ENCODE data around the gene IRX4. TPM values are rescaled to one million over a fixed set of nuclear protein-coding genes. Genes with fewer than 3 reads are reported as not detected.

IRX4 gene
- total RNA-seq, 1 donor from 2014 or later, result 18.6 TPM

DNA sequence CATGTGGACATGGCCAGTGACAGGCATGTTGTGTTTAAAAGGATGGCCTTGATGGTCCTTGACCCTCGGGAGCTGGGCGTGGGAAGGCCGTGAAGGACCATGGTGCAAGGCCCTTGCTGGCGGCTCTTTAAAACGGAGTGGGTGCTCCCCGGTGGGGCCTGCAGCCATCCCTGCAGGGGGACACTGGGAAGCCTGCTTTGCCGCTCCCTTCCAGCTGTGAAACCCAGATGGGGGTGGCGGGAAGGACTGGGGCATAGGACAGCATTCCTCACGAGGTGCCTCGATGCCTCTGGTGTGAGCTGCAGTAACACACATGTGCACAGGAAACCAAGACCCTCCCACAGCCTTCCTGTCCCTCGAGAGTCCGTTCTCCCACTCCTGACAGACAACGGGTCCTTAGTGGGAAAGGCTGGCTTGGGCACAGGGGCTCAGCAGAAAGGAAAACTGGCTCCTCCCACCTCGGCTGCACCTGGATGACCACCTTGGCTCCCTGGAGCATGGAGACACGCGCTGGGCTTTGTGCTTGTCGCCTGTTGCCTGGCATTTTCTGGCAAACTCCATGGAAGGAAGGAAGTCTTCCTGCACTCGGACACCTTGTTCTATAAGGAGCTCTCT is 30.3 kb upstream of the IRX4 start:
- Histone ChIP-seq H3K27ac (replicated peaks) (no peak overlapping the region), H3K27me3 (ENCODE audit: low read depth) (peaks cover 10% of the 10 kb centered on the region), H3K4me3 (no peak overlapping the region), H3K36me3 (no peaks in the 10 kb centered on the region), H3K4me1 (no peaks in the 10 kb centered on the region), H3K9me3 (replicated peaks) (peaks cover 13% of the 10 kb centered on the region)
- no peak for DNase-seq
- intact Hi-C loops (cut with micrococcal nuclease), result no loop called here
- TF ChIP-seq, protein P1, sequence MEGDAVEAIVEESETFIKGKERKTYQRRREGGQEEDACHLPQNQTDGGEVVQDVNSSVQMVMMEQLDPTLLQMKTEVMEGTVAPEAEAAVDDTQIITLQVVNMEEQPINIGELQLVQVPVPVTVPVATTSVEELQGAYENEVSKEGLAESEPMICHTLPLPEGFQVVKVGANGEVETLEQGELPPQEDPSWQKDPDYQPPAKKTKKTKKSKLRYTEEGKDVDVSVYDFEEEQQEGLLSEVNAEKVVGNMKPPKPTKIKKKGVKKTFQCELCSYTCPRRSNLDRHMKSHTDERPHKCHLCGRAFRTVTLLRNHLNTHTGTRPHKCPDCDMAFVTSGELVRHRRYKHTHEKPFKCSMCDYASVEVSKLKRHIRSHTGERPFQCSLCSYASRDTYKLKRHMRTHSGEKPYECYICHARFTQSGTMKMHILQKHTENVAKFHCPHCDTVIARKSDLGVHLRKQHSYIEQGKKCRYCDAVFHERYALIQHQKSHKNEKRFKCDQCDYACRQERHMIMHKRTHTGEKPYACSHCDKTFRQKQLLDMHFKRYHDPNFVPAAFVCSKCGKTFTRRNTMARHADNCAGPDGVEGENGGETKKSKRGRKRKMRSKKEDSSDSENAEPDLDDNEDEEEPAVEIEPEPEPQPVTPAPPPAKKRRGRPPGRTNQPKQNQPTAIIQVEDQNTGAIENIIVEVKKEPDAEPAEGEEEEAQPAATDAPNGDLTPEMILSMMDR (IDR thresholded peaks at IDR 0.05; ENCODE audit: borderline replicate concordance), result no peak

DNA sequence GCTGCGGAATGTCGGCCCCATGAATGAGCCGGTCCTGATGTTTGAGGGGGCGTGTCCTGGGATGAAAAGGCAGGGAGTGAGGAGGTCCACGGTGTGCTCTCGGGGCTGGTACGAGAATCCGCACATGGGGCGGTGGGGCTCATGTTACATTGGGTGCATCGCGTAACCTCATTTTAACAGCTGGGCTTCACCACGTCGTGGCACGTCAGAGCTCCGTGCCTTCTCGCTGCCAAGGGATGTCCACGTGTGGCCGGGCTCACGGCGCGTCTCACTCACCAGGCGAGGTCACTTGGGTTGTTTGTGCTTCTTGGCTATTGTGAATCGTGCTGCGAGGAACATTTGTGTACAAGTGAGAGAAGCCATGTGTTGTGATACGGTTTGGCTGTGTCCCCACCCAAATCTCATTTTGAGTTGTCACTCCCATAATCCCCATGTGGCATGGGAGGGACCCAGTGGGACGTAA is 29.1 kb upstream of the IRX4 start:
- intact Hi-C loops (cut with micrococcal nuclease), result no loop called here
- TF ChIP-seq, protein P1 (IDR thresholded peaks at IDR 0.05; ENCODE audit: borderline replicate concordance), result no peak
- no peak overlapping the region for H3K4me3 ChIP-seq
- no peaks in the 10 kb centered on the region for H3K4me1 ChIP-seq
- no peaks in the 10 kb centered on the region for H3K36me3 ChIP-seq
- no peak overlapping the region for H3K27ac ChIP-seq (replicated peaks)
- peaks cover 7% of the 10 kb centered on the region for H3K27me3 ChIP-seq (ENCODE audit: low read depth)
- no peak for DNase-seq
- H3K9me3 ChIP-seq (replicated peaks), result peaks cover 13% of the 10 kb centered on the region

DNA sequence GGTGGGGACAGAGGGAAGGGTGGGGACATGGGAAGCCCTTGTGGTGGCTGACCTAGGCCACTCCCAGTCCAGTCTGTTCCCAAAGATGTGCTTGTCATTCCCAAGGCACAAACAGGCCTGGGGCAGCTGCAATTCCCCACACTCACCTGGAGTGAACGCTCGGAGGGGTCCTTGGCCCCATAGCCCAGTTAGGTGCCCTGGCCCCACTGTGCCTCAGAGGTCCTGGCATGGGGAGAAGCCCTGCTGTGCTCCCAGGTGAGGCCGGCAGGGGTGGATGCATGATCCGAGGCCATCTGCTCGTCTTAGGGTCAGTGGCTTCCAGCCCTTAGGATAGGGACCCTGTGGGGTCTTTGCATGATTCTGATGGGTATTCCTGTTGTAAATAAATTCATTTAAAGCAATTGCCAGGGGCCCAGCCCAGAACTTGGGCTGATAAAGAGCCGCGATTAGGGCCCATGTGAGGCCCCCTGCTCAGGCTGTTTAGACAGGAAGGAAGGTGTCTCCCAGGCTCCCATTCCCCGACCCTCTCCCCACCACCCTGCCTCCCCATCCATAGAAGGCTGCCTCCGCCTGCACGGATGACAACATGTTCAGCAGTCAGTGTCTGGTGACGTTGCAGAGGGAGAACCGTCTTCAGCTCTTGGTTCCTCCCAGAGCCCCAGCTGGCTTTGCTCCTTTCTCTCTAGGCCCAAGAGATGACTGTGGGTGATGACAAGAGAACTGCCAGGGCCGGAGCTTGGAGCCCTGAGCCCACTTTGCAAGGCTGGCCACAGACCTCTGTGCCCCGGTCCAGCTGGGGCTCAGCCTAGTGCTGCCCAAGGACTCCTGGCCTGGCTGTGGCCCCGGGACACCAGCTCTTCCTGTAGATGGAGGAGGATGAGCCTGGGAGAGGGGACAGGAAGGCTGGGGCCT is 28.4 kb upstream of the IRX4 start:
- intact Hi-C loops (cut with micrococcal nuclease), result no loop called here
- no peak overlapping the region for H3K27ac ChIP-seq (replicated peaks)
- no peaks in the 10 kb centered on the region for H3K4me1 ChIP-seq
- H3K36me3 ChIP-seq, result no peaks in the 10 kb centered on the region
- DNase-seq, result no peak
- H3K4me3 ChIP-seq, result no peak overlapping the region
- TF ChIP-seq, protein P1 (IDR thresholded peaks at IDR 0.05; ENCODE audit: borderline replicate concordance), result no peak
- peaks cover 13% of the 10 kb centered on the region for H3K9me3 ChIP-seq (replicated peaks)
- H3K27me3 ChIP-seq (ENCODE audit: low read depth), result peaks cover under 1% of the 10 kb centered on the region

DNA sequence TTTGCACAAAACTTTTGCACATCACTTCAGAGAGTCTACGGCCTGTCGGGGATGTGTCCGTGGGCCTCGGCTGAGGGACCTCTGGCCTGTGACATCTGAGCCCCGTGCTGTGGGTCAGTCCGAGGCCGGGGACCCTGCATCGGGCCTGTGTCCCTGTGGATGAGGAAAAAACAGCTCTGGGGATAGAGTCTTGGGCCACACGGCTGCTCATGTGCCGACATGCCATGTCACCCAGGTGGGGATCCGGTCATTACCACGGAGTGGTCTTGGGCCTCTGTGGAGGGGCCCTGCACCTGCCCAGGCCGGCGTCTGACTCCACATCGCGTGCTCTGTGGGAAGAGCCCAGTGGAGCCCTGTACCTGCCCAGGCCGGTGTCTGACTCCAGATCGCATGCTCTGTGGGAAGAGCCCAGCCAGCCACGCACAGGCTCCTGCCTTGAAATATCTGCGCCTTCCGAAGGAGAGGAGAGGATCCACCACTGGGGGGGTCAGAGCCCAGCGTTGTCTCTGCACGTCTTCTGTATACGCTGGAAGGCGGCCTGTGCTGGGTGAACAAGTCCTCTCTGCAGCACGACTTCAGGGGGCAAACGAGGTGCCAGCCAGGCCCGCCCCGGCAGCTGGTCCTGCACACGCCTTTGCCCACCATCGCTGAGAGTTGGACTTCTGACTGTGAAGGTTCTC is 27.5 kb upstream of the IRX4 start:
- DNase-seq, result no peak

More for the DNA sequence above, 27.5 kb upstream of the IRX4 start:
- no peaks in the 10 kb centered on the region for H3K4me1 ChIP-seq
- H3K27me3 ChIP-seq (ENCODE audit: low read depth), result no peaks in the 10 kb centered on the region
- H3K4me3 ChIP-seq, result no peak overlapping the region
- TF ChIP-seq, protein P1 (IDR thresholded peaks at IDR 0.05; ENCODE audit: borderline replicate concordance), result no peak
- peaks cover 19% of the 10 kb centered on the region for H3K9me3 ChIP-seq (replicated peaks)
- H3K36me3 ChIP-seq, result no peaks in the 10 kb centered on the region
- no peak overlapping the region for H3K27ac ChIP-seq (replicated peaks)
- intact Hi-C loops (cut with micrococcal nuclease), result no loop called here
